Right kidney (tissue), 1 donor: Measurements from ENCODE around the gene ANGPT4.

Source experiments
- DNase-seq: peaks from one replicate; pipeline ENCODE4 v3.0.0-alpha.2; 2016

The ANGPT4 gene

GRCh38 chr20:940926-941325 lies 24.8 kb upstream of the ANGPT4 start:
- DNase-seq, result no peak

GRCh38 chr20:939606-940005 lies 23.5 kb upstream of the ANGPT4 start:
- no peak for DNase-seq

DNA sequence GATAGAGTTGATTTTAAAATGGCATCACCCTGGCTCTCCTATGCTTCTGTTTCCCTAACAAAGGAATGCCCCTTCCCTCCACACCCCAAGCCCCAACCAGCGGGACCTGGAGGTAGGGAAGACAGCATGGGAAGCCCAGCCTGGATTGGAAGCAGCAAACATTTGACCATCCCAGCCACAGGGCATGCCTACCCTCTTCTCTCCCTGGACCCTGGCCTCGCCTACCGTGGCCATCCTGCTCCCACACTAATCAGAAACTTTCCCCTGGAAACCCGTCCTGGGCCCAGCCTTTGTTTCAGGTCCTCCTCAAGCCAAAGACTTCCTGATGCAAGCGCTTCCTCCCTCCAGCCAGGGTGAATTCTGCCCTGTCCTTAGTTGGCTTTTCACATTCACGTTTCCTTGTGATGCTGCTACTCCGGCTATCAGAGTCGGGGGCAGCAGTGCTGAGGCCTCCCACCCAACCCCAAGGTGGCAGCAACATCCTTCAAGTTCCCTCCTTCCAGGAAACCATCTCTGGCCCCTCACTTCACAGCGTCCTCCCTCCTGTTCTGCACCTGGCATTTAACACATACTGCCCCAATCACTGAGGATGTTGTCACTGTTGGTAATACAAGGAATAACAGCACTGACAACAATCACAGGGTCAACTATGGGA lies 18.2 kb upstream of the ANGPT4 start:
- DNase-seq, result no peak

DNA sequence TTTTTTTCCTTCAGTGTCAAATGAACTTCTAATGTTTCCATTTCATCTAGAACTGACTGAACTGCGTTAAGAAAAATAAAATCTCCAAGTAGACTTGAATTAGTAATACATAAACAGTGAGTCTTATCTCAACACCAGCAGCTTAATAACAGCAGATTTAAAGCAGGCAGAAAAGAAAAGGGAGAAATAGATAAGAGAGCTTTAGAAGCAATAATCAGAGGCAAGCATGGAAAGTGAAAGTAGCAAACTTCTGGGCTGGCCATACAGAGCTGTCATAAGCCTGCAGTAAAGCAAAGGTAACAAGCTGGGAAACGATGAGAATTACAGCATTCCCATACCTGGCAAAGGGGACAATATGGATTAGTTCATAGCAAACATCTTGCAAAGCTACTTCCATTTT lies 16.9 kb upstream of the ANGPT4 start:
- no peak for DNase-seq

DNA sequence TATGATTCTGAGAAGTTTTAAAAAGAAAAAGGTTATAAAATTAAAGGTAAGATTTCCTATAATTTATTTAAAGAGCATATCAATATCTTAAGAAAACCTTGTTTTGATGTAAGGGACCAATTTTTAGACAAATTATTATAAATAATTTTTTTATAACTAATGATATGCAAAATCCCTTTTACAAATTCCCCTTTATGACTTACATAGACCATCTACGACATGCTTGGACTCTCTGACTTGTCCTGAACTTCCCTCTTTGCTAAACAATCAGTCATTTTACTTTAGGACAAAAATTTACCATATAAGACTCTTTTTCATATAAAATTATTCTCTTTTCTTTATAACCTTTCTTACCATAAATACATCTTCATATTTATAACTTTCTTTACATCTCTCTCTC lies 15.3 kb upstream of the ANGPT4 start:
- no peak for DNase-seq

DNA sequence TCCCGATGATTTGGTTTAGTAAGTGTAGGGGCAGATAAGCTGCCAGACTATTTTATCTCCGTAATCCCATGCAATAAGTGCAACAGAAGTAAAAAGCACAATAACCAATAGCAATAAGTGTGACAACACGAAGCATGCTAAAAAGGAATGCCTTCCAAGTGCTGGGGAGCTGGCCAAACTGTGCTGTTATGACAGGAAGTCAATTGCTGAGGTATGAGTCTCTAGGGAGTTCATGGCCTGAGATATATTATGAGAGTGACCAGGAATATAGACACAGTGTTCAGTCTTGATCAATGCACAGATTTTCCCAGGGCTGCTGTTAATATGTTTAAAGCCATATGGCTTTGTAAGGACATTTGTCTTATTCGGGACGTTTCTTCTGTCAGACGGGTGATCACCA lies 10.5 kb upstream of the ANGPT4 start:
- no peak for DNase-seq

- DNase-seq, result no peak
Measured at GRCh38 chr20:925516-925915, 9.4 kb upstream of the ANGPT4 start.

DNA sequence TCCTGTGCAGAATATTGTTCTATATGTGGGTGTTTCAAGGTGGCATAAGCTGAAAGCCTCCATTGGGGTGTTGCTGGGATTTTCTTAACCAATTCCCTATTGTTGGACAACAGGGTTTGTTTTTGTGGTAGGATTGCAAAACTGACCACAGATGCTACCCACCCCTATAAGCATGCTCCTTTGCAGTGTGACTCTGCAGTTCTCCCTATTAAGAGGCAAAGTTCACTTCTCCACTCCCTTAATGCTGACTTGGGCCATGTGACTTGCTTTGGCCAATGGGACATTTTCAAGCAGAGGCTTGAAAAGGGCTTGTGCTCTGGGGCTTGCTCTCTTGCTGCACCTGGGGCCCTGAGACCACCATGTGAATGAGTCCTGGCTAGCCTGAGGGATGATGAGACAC lies 8.5 kb upstream of the ANGPT4 start:
- DNase-seq, result no peak

DNA sequence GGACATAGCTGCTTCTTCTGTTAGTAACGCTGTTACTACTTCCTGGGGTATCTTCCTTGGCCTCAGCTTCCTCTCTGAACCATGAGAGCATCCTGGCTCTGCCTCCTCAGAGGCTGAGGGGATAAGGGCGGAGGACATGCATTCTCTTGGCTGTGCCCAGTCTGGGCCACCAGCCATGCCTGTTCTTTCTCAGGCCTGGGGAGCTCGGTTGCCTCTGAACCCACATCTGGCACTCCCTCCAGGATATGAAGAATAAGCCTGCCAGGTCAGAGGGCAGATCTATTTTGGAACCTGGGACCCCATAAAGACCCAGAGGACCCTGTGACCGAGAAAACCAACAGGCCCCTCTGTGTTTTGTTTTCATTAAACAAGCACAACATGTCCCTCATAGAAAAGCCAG lies 6.6 kb upstream of the ANGPT4 start:
- DNase-seq, result no peak

- DNase-seq, result no peak
Measured at GRCh38 chr20:921068-921467, 4.9 kb upstream of the ANGPT4 start.

DNA sequence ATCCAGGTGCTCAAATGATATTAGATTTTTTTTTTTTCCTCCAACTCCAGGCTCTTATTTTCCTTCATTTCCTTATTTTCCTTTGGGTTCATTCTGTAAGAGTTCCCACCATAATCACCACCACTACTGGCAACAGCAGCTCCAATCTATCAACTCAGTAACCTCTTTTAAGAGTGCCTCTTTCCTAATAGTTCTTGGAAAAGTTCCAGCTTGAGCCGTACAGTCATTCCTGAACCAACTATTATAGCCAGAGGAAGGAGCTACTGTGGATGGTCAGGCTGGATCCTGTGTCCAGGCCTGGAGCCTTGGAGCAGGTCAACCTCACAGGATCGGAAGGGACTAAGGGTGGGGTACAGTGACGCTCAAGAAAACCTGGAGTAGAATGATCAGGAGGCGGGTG lies 4.2 kb upstream of the ANGPT4 start:
- DNase-seq, result no peak

- DNase-seq, result no peak
Measured at GRCh38 chr20:919491-919916, 3.4 kb upstream of the ANGPT4 start.

- no peak for DNase-seq
Measured at GRCh38 chr20:917416-917815, 1.3 kb upstream of the ANGPT4 start.

DNA sequence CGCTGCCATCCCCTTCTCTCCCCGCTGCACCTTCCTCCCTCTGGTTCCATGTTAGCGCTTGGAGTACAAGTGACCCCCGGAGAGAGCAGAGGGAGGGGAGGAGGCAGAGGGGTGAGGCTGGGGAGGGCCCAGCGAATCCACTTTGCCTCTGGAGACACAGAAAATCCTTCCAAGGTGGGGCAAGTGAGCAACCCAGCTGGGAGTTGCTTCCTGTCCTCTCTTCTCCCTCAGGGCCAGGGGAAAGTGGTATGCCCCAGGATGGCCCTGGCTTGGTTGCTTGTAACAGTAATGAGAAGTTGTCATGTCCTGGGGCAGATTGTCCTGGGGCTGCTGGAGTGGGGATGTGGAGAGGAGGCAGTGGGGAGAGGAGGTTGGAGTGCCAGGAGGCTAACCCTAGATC lies 691 bp upstream of the ANGPT4 start:
- DNase-seq, result no peak

GRCh38 chr20:914727-915498 lies 1.2 kb downstream of the ANGPT4 start:
- no peak for DNase-seq

DNA sequence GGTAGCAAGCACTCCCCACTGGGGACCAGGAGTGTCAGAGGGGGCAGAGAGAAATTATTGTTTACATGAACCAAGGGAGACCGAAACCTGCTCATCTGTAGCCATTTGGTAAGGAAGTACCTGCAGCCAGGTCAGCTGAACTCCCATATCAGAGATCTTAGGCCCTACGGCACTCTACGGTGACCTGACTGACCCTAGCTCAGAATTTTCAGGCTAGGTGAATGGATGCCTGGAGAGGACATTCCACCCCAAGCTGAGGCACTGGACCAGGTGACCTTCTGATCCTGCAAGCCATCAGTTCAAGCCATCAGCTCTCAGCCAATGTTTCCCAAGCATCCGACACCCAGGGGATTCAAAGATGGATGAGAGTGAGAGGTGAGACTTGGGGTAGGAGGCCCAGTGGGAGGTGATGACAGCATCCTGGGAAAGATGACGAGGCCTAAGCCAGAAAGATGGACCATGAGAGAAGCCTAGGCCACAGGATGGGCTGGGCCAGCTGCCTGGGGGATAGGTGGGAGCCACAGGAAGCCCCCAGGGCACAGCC lies 2.8 kb downstream of the ANGPT4 start:
- DNase-seq, result no peak

DNA sequence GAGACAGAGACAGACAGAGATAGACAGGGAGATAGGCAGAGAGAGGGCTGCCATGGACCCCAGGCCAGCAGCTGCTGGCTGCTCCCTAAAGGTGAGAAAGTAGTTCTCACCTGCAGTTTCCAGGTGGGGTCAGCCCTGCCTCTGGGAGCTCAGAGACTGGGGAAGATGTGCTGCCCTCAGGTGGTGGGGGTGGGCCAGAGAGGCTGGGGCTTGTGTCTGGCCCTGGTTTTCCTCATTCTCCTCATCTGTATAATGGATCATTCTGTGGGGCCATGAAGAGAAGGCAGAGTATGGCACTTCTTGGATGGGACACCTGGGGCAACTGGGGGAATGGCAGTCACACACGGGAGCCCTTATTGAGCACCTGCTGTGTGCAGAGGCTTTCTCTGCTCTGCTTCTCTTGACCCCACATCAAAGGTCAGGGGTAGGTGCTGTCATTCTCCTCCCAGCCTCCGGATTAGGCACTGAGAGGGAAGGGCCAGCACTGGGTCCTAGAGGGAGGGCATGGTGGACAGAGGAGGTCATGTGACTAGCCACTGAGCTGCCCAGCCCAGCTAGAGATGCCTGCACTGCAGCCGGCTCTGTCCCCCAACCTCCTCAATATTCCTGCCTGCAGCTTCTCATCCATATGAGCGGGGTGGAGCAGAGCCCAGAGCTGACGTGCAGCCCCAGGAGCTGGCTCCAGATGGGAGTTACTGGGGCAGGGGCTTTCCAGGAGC lies 4.1 kb downstream of the ANGPT4 start:
- DNase-seq, result no peak

GRCh38 chr20:910870-911770 lies 5.0 kb downstream of the ANGPT4 start:
- no peak for DNase-seq

DNA sequence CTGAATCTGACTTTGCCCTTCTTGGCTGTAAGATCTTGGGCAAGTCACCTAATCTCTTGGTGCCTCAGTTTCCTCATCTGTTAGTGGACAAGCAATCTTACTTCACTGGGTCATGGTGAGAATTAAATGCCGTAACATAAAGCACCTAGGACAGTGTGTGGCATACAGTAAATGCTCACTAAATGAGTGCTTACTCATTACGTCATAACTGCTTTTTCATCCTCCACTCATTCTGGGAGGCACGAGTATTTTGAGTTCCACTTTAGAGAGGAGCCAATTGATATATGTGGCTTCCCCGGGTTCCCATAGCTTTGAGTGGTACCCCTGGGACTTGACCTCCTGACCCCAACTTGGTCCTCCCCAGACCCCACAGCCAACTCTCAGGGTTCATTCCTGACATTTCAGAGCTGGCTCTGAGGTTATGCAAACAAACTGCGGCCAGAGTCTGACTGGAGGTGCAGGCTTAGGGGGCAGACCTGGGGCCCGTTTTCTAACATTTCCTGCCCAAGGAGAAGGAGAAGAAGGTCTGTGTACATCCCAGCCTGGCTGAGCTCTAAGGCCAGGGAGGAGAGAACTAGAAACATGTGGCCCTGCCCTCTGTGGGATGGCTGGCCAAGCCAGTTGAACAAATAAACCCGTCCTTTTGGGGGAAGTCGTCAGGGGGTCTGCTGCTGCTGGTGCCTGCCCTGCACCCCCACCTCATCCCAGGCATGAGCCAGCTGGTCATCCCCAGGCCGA lies 5.8 kb downstream of the ANGPT4 start:
- DNase-seq, result no peak

GRCh38 chr20:909641-910040 lies 6.5 kb downstream of the ANGPT4 start:
- no peak for DNase-seq

GRCh38 chr20:906703-907270 lies 9.3 kb downstream of the ANGPT4 start:
- DNase-seq, result no peak
